ENCODE measurements around the gene ASB4.
"Not testable (repeated sequence)": the region's sequence is repeated elsewhere in the genome, so short reads cannot be mapped to it uniquely, and the experiment has no call there.

Gene ASB4, protein sequence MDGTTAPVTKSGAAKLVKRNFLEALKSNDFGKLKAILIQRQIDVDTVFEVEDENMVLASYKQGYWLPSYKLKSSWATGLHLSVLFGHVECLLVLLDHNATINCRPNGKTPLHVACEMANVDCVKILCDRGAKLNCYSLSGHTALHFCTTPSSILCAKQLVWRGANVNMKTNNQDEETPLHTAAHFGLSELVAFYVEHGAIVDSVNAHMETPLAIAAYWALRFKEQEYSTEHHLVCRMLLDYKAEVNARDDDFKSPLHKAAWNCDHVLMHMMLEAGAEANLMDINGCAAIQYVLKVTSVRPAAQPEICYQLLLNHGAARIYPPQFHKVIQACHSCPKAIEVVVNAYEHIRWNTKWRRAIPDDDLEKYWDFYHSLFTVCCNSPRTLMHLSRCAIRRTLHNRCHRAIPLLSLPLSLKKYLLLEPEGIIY

DNA sequence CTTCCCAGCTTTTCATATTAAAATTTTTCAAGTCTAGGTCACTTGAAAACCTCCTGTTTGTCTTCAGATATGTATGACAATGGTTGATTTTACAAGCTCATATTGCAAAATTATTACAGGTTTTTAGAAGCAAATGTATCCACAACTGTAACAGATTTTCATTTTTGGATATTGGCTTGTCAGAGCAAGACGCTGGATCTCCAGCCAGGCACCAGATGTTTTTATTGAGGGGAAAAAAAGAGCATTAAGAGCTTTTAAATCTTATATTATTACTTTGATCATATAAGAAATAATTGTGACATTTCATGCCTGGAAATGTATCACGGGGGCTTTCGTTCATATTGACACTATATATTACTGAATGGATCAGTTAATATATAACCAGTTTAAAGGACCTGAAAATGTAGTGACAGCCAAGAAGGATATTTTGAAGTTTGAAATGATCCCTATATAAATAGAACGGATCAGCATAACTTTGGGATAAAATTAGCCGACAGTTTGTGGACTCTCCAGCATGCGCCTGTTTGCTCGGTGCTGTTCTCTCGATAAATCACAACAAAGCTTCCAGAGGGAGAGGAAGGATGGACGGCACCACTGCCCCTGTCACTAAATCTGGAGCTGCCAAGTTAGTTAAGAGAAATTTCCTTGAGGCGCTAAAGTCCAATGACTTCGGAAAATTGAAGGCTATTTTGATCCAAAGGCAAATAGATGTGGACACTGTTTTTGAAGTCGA is at the start of gene ASB4:
TSS of gene ASB4 (plus strand) at position 553 of the 733 bp plus-strand sequence. CDS start at position 582, 29 bp downstream.
- no peak for DNase-seq

DNA sequence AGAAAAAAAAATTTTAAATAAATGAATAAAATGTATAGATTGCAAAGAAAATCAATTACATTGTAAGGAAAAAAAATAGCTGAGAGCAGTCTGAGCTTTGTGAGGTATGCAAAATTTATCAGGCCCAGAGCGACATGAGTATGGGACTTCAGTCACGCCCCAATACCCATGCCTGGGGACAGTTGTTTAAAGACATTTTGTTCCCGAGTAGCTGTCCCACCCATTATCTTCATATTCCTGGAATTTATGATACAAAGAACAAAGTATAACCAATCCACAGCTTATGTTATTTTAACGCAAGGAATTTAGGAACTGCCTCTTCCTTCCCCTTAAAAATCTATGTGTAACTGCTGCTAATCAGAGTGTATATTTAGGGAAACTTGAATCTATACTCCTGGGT is 49.3 kb upstream of the ASB4 start:
- DNase-seq = no peak

GRCh38 chr7:95440394-95441038 is 45.2 kb upstream of the ASB4 start:
- no peak for DNase-seq

DNA sequence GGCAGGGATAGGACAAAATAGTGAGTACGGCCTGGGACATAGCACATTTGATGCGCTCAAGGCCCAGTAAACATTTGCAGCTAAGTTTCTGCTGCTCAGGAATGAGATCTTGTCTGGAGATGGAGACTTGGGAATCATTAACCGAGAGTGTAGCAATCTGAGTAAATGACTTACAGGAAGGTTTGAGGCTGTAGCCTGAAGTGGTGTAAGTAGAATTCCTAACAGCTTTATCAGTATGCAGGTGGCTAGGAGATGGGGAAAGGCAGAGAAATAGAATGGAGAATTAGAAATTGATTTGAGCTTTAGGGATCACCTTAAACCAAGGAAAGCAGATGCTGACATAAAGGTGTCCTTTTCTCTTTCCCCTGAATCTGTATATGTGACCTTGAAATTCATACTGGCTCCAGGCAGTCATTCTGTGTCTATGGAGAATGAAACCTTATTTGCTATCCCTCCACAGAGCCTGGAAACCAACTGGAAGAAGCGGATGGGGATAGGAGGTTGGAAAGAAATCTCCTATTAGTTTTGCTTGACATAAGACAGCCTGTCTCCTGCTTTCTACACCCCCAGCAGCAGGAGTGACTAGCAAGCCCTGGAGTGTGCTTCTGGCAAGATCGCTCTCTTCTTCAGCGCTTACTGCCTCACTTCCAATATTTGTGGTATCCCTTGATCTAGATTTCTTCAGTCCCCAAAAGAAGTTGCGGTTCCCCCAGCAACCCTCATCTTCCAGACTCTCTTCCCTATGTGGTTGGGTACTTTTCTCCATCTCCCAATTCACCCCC is 44.5 kb upstream of the ASB4 start:
- DNase-seq = no peak

- DNase-seq = no peak
Observed at GRCh38 chr7:95444796-95445195, 40.9 kb upstream of the ASB4 start.

GRCh38 chr7:95446618-95447017 is 39.1 kb upstream of the ASB4 start:
- no peak for DNase-seq

- DNase-seq = no peak
Observed at GRCh38 chr7:95454438-95455045, 31.2 kb upstream of the ASB4 start.

DNA sequence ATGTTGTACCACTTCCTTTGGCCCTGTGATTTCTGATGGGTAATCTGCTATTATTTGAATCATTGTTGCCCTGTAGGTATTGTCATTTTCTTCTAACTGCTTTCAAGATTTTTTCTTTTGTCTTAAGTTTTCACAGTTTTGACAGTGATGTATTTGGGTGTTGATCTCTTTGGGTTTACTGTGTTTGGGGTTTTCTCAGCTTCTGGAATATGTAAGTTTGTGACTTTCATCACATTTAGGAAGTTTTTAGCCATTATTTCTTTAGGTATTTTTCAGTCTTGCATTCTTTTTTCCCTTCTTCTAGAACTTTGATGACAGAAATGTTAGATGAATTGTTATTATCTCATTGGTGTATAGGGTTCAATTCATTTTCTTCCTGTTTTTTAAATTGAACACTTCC is 27.8 kb upstream of the ASB4 start:
- no peak for DNase-seq

- not testable (repeated sequence) for DNase-seq
Observed at GRCh38 chr7:95460653-95461052, 25.1 kb upstream of the ASB4 start.

DNA sequence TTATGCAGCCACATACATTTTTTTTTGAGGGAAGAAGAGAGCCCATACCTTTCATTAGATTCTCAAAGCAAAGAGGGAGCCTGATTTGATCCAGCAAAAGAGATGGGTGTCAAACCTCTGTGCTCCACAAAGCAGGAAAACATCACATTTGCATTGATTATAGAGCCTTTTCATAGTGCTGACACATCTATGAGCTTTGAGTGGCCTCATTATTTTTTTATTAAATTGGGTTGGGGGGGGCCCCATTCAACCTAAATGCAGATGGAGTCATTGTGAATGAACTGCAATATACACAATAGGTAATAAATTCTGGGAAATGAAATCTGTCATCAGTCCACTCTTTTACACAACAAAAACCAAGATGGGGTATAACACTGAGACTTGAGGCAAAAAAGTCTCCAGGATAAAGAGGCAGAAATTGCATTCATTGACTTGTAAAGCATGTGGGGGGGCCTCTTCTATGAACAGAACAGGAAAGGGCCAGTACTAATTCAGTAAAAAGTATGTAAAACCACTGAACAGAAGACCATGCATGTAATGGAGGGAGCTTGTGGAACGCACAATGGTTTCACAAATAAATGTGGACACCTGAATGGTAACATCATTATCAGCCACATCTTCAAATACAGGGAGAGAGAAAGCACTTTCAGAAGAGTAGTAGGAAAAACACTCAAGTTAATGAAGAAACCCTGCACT is 17.7 kb upstream of the ASB4 start:
- no peak for DNase-seq

- DNase-seq = no peak
Observed at GRCh38 chr7:95469187-95469586, 16.6 kb upstream of the ASB4 start.

DNA sequence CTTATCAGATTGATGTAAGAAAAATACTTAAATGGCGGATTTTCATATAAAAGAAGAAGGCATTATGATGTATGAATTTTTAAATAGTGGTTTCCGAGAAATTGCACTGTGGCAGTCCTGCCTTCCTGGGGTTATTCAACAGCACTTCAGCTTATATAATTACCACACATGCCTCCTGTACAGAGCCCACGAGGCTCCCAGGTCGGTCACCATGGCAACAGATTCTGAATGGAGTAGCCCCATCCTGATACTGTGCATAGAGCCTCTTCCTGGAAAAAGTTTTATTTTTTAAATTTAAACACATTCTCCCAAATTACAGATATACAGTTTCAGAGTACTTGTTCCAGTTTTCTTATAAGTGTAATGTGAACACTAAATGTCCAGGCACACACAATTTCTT is 15.9 kb upstream of the ASB4 start:
- DNase-seq = peak; percentile 91

DNA sequence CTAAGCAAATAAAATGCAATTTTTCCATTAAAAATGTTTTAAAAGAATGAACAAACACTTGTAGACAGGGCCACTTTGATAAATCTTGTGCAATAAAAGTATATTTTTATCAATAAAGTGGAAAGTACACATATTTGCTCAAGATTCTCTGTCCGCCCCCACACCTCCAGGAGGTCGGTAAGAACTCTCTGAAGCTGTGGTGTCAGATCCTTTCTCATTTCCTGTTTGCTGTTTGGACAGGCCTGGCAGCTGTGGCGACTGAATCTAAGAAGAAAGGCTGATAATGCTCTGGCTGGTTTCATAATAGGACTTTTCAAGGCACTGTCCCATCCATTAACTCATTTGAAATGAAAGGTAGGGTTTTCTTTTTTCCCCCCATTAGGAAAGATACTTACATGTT is 15.3 kb upstream of the ASB4 start:
- peak; percentile 84 for DNase-seq

DNA sequence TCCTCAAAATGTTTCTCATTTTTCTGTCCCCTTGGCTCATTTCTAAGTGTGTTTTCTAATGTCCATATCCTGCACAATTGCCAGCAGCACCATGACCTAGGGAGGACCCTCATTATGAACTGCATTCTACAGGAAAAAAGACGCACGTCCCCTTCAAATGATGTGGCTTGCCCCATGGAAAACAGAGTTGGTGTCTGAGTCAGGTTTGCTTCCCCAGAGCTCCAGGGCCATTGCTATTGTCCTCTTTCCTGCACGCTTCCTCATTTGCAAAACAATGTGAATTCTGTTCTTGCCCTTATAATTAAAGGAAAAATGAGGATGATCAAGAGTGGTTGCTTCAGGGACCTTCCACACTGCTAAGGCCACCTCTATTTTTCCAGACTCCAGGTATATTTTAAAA is 14.7 kb upstream of the ASB4 start:
- DNase-seq = no peak

DNA sequence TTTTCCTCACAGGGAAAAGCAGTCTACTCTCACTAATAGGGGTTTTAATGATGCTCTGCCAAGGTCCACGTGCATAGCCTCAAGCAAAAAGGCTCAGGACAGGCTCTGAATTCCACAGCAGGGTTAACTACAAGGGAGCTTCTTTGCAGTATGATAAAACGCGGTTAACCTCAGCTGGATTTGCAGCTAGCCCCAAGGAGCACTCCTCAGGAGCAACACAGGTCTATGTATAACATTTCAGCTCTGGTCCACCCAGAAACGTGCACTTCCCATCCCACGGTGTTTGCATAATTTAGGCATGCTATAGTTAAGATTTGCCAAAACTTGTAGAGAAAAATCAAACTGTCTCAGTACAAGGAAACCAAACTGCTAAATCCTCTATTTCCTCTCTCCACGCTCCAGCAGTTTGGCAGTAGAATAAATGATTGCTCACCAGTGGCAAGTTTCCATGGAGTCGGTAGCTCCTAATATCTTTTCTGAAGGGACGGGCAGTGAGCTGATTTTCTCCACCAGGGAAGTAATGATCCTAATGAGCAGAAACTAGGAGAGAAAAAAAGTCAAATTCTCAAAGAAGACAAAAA is 13.1 kb upstream of the ASB4 start:
- DNase-seq = peak; percentile 46

DNA sequence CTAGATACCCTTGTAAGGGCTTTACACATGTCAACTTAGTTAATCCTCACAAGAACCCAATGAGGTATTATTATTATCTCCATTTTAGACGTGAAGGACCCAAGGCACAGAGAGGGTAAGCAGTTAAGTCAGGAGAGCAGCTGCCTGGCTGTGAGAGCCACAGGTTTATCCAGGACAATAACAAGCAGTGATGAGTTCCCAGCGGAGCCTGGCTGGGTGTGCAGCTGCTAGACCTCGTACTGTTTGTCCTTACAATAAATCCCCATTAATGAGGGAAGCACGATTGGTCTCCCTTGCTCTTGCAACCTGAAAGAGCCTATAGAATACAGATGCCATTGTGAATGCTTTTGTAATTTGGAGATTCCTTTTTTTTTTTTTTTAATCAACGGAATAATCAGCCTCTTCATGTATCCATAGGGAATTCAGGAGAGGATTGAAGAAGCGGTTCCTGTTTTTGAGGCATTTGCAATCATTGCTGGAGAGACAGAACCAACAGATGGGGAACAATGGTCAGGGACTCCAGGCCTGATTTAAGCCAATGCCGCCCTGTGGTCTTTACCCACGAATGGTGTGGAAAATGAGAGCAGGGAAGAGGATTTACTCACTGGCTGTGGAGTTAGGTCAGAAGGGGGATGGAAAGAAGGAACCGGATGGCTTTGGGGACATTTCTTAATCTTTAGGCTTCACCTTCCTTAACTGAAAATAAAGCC is 12.3 kb upstream of the ASB4 start:
- DNase-seq = peak; percentile 89

- peak; percentile 20 for DNase-seq
Observed at GRCh38 chr7:95476072-95476847, 9.5 kb upstream of the ASB4 start.

- DNase-seq = peak; percentile 71
Observed at GRCh38 chr7:95476904-95477594, 8.7 kb upstream of the ASB4 start.

Measured in NCI-H2081 treated with DMSO at 0.1 percent for 48 hours (cell line).